ENCODE data around the gene ZNF157. TPM values are rescaled to one million over a fixed set of nuclear protein-coding genes. Genes with fewer than 3 reads are reported as not detected.
"Not testable (repeated sequence)": the region's sequence is repeated elsewhere in the genome, so short reads cannot be mapped to it uniquely, and the experiment has no call there.

Gene ZNF157
- 0.07 TPM in 1 of 2 replicates, not detected in the other for total RNA-seq

DNA sequence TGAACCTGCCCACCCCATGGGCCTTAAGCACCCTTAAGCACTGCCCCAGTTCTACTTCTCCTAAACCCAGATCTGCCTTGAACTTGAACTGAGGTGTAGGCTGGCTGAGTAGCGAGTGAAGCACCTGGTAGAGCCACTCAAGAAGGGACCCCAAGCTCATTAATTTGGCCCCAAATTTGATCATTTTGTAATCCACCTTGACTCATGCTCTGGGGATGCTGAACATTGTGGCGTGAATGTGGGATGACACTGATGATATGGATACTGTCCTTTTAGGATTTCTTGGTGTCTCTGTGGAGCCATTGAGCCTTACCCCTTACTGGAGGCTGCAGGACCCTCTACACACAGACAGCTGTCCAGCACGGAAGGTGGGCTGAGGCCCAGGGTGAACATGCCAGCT is at the start of gene ZNF157:
Gene ZNF157 (plus strand): TSS at position 301 of the 400 bp plus-strand sequence. CDS start 91 bp downstream, at position 392.
- DNase-seq (ENCODE audit: low read depth) = no peak
- TF ChIP-seq, protein P1, sequence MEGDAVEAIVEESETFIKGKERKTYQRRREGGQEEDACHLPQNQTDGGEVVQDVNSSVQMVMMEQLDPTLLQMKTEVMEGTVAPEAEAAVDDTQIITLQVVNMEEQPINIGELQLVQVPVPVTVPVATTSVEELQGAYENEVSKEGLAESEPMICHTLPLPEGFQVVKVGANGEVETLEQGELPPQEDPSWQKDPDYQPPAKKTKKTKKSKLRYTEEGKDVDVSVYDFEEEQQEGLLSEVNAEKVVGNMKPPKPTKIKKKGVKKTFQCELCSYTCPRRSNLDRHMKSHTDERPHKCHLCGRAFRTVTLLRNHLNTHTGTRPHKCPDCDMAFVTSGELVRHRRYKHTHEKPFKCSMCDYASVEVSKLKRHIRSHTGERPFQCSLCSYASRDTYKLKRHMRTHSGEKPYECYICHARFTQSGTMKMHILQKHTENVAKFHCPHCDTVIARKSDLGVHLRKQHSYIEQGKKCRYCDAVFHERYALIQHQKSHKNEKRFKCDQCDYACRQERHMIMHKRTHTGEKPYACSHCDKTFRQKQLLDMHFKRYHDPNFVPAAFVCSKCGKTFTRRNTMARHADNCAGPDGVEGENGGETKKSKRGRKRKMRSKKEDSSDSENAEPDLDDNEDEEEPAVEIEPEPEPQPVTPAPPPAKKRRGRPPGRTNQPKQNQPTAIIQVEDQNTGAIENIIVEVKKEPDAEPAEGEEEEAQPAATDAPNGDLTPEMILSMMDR (conservative IDR thresholded peaks at IDR 0.05; ENCODE audit: low read depth, low read length) = no peak
- no peak within 1 kb of the TSS for H3K4me3 ChIP-seq (ENCODE audit: low read depth, low read length)

DNA sequence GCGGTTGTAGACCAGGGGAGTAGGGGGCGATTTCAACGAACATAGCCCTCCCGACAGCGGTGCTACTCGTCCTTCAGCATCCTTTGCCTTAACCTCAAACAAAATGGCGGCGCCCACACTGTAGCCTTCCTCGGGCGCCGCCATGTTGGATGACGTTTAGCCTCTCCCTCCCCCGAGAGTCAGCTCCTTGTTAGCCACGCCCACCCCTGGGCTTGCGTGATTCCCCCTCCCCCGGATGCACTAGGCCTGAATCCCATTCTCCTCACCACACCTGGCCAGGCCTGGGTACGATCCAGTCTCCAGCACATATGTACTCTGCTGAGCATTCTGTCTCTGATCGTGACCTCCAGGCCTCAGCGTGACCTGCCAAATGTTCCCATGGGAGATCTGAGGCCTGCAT is 49.0 kb upstream of the ZNF157 start:
- DNase-seq (ENCODE audit: low read depth) = no peak
- no peak overlapping the region for H3K4me3 ChIP-seq (ENCODE audit: low read depth, low read length)
- TF ChIP-seq, protein P1 (conservative IDR thresholded peaks at IDR 0.05; ENCODE audit: low read depth, low read length) = no peak

DNA sequence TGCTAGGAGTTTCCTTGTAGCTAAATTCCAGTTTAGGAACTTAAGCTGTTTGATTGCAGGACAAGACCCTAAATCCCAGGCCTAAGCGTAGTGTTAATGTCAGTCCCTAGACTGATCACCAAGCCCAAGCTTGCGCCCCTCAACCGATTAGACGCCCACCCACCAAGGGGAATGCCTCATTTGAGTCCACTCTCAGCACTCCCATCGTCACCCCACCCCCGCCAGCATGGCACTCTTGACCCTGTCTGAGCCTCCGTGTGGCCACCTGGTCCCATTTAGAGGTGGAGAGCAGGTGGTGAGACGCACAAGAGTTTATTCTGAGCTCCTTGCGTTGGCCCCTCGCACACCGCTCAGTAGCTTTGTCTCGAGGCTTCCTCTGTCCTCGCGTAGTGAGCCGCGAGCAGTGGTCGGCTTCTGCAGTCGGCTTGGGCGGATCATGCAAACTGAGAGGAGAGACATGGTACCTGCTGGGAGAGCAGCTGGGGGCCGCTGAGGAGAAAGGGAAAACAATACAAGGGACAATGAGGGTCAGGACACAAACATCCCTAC is 48.5 kb upstream of the ZNF157 start:
- no peak overlapping the region for H3K4me3 ChIP-seq (ENCODE audit: low read depth, low read length)
- TF ChIP-seq, protein P1 (conservative IDR thresholded peaks at IDR 0.05; ENCODE audit: low read depth, low read length) = no peak
- DNase-seq (ENCODE audit: low read depth) = no peak

DNA sequence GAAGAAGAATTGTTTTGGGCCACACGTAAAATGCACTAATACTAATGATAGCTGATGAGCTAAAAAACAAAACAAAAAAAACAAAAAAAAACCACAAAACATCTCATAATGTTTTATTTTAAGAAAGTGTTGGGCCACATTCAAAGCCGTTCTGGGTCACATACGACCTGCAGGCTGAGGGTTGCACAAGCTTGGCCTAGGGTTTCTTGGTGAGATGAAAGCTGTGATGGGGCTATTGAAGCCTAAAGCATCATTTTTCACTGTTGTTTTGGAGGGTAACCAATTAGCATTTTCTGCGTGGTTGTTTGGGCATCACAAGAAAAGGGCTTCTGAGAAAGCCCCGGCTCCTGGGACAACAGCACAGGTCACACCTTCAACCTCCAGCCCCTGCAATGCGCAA is 42.5 kb upstream of the ZNF157 start:
- no peak for DNase-seq (ENCODE audit: low read depth)
- no peak overlapping the region for H3K4me3 ChIP-seq (ENCODE audit: low read depth, low read length)
- TF ChIP-seq, protein P1 (conservative IDR thresholded peaks at IDR 0.05; ENCODE audit: low read depth, low read length) = no peak

DNA sequence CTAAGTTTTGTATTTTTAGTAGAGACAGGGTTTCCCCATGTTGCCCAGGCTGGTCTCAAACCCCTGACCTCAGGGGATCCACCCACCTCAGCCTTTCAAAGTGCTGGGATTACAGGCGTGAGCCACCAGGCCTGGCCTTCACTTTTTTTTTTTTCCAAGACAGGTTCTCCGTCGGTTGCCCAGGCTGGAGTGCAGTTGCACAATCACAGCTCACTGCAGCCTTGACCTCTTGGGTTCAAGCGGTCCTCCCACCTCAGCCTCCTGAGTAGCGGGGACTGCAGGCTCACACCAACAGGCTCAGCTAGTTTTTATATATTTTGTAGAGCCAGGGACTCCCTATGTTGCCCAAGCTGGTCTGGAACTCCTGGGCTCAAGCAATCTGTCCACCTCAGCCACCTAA is 37.6 kb upstream of the ZNF157 start:
- not testable (repeated sequence) for DNase-seq (ENCODE audit: low read depth); H3K4me3 ChIP-seq (ENCODE audit: low read depth, low read length)

DNA sequence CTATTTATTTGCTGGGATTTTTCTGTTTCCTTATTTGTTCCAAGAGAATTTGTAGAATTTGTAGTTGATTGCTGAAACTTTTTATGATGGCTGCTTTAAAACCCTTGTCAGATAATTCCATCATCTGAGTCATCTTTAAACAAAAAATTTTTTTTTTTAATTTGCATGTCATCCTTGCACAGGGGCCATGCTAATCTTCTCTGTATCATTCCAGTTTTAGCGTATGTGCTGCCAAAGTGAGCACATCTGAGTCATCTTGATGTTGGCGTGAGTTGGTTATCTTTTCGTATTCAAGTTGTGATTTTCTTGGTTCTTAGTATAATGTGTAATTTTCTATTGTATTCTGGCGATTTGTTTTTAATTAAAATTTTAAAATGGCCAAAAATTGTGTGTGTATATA is 18.7 kb upstream of the ZNF157 start:
- no peak for DNase-seq (ENCODE audit: low read depth)
- H3K4me3 ChIP-seq (ENCODE audit: low read depth, low read length) = no peak overlapping the region
- TF ChIP-seq, protein P1 (conservative IDR thresholded peaks at IDR 0.05; ENCODE audit: low read depth, low read length) = no peak

DNA sequence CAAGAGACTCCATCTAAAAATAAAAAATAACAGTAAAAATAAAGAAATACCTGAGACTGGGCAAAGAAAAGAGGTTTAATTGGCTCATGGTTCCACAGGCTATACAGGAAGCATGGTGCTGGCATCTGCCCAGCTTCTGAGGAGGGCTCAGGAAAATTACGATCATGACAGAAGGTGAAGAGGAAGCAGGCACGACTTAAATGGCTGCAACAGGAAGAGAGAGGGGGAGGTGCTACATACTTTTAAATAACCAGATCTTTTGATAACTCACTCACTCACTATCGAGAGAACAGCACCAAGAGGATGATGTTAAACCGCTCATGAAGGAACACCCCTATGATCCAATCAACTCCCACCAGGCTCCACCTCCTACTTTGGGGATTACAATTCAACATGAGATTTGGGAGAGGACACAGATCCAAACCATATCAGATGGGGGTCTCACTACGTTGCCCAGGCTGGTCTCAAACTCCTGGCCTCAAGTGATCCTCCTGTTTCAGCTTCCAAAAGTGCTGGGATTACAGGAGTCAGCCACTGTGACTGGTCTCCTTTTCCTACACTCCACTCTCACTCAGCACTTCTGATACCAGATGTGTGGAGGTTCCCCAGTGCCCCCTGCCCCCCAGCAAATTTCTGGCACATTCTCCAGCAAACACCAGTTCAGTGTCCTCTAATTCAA is 11.9 kb upstream of the ZNF157 start:
- no peak overlapping the region for H3K4me3 ChIP-seq (ENCODE audit: low read depth, low read length)
- DNase-seq (ENCODE audit: low read depth) = no peak
- TF ChIP-seq, protein P1 (conservative IDR thresholded peaks at IDR 0.05; ENCODE audit: low read depth, low read length) = no peak
